HG03439 (cell line): ENCODE data around the gene PRKAR1A.
"Not testable (repeated sequence)": the region's sequence is repeated elsewhere in the genome, so short reads cannot be mapped to it uniquely, and the experiment has no call there.

Experiments used
- ATAC-seq: cut with Tn5 transposase; IDR thresholded peaks from one replicate; pipeline ENCODE4 v1.9.1; 2021; ENCODE audit warnings: mild to moderate bottlenecking, moderate library complexity; ENCODE audit not compliant: unreplicated experiment

The PRKAR1A gene

DNA sequence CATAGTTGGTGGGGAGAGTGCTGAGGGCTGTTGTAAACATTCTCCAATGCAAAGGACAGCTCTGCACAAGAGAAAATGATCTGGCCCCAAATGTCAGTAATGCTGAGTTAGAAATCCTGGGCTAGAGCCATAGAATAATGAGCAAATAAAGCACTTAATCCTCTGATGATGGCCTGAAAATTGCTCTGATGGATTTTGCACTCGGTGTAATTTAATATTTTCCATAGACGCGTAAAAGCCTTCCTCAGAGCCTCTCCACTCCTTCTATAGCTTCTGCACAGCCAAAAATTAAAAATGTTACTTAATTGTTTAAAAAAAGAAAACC, 65.2 kb downstream of the PRKAR1A start:
- ATAC-seq = no peak

DNA sequence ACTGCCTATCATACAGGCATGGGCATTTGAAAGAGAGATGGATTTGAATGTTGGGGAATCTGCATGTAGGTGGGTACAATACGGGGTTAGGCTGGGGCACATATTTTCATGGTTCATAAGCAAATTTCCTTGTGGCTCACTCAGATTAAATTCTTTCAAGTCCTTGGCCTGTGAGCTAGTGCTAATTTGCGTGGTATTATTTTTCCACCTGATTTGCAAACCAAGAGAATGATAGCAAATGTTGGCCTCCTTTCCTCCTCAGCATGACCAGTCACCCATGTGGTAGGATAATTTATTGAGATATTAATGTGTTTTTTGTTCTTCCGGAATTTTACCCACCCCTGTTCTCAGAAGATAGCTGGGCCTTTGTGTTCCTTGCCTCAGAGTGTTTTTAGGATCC, 66.0 kb downstream of the PRKAR1A start:
- ATAC-seq = no peak

DNA sequence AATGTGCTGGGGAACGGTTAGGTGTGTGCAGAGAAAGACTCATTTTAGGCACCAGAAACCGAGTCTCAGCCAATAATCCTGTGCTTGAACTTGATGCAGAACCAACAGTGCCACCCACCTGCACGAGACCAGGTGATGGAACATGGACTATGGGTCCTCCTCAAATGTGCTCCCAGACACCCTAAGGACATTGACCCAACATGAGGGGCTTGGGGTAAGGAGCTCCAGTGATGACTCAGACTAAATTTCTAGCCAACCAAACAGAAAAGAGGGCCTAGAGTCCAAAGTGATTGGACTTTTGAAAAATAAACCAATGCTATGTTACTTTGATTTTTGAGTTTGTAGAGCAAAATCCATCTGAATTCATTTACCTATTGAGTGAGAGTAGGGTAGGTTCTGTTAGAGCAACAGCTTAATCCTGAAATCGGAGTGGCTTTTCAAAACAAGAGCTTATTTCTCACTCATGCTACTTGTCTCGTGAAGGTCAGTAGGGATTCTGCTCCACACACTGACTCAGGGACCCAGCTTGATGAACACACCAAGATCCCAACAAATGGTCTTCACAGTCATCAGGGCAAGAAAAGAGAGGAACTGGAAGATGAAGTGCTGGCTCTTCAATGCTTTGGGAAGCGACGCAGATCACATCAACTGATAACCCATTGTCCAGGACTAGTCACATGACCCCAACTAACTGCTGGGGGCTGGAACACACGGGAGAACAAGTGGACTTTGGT, 67.1 kb downstream of the PRKAR1A start:
- no peak for ATAC-seq

DNA sequence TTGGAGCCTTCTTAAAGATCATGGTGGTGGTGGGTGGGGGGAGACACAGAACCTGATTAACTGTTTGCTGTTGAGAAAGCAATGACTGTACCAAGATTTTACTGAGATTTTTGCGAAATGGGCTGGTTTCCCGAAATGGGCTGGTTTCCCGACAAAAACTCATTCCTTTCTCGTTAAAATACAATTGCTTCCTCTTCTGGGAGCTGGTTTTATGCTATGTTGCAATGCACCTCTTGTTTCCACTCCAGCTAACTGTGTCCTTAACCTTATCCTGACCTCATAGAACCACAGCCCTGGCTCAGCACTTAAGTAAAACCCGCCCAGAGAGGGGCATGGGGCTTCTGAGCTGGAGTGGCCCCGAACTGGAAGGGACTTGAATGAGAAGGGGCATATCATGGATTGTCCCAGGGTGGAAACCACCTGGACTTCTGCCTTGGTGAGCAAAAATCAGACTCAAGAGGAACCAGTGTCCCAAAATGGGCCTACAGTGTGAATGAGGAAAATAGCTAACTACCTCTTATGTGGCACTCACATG, 68.1 kb downstream of the PRKAR1A start:
- no peak for ATAC-seq

DNA sequence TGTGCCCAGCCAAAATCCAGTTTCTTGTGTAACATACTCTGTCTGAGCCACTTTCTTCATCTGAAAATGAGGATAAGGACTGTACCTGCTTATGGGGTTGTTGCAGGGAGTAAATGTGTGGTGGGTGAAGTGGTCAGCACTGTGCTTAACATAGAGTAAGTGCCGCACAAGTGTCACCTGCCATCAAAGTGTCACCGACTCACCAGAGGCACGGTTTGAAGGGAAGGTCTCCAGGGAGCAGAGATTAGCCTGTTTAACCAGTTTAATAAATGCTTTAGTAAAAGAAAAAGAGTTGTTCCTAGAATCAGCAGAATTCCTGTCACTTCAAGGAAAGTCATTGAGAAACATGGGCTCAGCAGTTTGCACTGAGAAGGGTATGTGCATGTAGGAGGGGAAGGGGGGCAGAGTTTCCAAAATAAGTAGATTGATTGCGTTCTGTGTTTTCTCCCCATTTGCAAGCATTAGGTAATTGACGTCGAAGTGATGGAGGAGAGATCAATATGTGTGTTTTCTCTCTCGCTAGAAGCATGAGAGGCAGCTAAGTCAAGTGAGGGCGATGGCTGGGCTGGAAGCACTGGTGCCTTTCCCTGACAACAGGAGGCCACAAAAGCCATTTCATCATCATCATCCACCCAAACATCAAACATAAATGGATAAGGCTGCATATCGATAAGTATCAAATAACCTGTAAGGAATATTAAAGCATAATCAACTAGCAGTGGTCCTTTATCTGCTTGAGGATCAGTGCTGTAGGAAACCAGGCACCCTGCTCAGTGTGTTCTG, 69.8 kb downstream of the PRKAR1A start:
- no peak for ATAC-seq

DNA sequence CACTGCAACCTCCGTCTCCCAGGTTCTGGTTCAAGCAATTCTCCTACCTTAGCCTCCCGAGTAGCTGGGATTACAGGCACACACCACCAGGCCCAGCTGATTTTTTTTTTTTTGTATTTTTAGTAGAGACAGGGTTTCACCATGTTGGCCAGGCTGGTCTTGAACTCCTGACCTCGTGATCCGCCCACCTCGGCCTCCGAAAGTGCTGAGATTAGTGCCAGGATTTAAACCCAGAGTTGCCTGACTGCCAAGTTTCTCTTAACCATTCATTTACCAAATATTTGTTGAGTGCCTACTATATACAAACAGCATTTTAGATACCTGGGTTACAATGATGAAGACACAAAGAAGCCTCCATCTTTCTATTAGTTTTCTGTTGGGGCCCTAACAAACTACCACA, 70.6 kb downstream of the PRKAR1A start:
- ATAC-seq = not testable (repeated sequence)

DNA sequence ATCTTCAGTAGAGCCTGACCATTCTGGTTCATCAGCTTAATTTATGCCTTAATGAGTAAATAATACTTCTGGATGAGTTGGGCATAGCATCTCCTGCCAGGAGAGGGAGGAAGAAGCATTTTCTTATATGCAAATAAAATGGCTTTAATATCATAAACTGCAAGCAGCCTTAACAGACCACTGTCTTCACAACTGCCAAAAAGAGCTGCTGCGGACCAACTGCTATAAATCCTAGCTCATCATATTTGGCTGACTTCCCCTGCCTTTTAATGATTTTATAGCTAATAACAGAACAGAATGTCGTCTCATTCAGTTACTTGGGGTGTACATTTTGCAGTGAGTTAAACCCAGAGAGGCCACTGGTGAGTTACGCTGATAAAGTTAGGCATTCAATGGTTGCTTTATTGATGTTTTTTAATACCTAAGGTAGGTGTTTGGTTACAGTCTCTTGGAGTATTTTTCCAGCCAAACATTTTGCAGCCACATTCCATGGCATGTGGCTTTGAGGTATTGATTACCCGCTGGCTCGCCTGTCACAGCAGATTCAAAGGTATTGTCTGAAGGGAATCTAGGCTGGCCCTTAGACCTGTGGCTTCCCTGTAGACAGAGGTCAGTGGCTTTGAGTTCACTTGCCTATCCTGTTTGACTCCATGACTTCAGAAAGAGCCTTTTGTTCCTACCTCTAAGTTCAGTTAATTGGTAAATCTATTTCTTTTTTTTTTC, 72.5 kb downstream of the PRKAR1A start:
- no peak for ATAC-seq

DNA sequence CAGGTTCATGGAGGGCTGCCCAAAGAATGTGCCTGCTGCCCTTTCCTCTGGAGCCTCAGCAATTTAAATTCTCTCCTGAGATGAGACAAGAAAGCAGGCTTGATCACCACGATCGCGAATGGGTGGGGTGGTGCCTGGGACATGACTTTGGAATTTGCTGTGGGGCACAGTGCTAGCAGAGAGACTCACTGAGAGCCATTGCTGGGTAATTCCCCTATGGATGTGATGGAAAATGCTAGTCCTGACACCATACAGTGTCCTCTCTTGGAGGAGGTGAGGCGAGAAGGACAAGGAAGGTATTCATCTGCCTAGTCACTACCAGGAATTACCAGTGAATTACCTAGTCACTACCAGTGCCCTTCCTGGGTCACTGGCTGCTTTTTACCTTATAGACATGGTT, 73.4 kb downstream of the PRKAR1A start:
- ATAC-seq = no peak

DNA sequence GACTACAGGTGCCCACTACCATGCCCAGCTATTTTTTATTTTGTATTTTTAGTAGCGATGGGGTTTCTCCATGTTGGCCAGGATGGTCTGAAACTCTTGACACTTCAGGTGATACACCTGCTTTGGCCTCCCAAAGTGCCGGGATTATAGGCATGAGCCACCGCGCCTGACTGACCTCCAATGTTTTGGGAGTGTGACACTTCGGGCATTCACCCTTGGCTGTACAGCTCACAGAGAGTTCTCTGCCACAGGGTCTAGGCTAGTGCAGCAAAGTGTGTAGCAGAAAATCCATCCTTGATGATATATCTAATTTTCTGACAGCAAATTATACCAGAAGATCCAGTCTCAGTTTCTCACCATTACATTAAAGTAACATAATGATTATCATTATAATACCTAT, 74.8 kb downstream of the PRKAR1A start:
- no peak for ATAC-seq

DNA sequence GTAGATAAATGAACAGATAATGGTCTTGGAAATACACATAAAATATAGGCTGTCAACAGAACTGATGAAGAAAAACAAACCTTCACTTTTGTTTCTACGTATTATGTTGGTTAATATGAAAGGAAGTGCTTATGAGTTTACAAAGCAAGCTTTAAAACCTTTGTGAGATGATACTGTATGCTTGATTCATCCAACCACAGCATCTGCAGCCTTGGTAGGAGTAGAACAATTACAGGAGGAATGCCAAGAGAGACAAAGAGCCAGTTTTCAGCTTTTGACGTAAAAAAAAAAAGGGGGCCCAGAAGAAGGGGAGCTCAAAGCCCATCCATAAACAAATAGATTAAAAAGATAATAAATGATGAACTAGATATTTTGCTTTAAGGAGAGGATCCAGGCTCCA, 75.6 kb downstream of the PRKAR1A start:
- ATAC-seq = no peak

DNA sequence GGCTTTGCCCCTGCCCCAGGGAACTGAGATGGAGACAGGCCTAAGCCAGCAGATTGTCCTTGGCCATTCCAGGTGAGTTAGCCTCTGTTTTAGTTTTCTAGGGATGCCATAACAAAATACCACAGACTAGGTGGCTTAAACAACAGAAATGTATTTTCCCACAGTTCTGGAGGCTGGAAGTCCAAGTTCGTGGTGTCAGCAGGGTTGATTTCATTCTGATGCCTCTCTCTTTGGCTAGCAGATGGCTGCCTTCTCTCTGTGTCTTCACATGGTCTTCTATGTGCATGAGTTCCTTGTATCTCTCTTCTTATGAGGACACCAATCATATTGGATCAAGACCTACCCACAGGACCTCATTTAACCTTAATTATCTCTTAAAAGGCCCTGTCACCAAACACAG, 76.1 kb downstream of the PRKAR1A start:
- ATAC-seq = no peak

DNA sequence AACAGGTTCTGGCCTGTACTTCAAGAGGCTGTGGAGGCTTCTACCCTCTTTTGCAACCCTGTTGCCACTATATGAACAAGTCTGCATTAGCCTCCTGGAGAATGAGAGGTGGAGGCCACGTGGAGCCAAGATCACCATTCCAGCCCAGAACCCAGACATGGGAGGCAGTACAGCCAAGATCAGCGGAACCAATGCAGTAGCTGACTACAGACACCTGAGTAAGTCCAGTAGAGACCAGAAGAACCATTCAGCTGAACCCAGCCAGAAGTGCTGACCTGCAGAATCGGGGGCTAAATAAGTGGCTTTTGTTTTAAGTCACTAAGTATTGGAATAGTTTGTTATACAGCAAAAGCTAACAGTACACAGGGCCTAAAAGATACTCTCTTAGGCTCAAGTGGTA, 76.9 kb downstream of the PRKAR1A start:
- ATAC-seq = no peak

DNA sequence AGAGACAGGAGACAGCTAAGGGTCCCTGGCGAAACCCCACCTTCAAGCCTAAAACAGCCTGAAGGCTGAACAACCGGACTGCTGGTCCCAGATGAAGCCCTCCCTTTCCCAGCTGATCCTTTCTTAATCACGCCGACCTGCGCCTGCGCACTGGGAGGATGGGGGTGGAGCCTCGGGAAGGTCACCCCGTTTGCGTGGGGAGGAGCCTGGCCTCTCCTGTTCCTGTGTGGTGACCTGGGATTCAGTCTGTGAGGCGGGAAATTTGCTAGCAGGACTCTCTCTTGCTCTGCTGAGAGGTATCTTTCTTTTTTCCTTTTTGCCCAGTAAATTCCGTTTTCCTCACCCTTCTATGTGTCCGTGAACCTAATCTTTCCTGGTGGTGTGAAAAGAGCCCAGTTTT, 79.4 kb downstream of the PRKAR1A start:
- no peak for ATAC-seq

DNA sequence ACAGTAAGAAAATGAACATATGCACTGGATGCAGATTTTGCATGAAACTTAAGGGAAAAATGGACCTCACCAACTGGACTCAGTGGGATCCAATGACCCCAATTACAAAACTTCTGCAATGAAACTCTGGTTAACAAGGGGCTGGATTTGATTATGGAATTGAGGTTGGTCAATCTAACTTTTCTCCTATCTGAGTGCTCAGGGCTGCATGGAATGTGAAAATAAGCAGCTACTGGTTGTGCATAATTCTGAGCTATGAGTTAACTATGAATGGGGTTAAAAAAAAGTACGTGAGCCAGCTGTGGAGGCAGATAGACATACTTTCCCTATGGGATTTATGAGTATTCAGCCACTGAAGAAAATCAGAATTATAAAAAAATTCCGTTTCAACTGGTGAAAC, 79.8 kb downstream of the PRKAR1A start:
- no peak for ATAC-seq

DNA sequence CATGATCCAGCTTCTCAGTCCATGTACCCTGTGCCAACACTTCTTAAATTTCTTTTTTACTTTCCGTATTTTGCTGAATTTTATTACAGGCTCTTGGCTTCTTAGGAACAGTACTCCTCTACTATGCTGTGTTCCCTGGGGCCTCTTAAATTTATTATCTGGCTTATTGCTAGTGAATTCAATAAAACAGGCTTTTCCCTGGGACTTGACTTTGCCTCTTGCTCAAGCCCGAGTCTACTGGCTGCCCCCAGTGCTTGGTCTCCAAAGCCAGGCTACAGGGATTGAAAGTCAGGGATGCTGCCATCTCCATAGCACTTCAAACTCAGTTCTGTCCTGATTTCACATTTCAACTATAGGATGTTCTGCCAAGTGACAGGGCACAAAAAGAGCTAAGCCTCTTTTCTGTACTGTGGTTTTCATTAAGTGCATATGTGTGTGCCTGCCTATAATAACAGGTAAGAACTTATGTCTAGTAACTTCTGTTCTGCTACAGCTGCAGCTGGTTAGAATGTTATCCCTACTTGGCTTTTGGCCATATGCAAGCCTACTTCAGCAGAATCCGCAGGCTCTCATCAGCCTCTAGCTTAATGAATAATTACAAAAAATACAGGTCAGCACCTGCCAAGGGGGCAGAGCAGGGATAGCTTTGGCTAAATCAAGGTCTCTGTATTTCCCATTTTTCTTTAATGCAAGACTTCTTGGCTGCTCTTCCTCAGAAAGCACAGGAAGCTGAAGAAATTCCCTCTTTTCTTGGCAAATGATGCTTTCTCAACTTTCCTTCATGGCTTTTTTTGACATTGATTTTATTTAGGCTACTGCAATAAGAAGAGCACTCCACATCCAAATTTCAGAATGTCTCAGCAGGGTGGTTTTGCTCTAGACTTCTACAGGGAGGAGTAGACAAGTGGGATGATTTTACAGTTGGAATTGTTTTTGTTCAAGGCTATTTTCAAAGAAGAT, 80.7 kb downstream of the PRKAR1A start:
- no peak for ATAC-seq

DNA sequence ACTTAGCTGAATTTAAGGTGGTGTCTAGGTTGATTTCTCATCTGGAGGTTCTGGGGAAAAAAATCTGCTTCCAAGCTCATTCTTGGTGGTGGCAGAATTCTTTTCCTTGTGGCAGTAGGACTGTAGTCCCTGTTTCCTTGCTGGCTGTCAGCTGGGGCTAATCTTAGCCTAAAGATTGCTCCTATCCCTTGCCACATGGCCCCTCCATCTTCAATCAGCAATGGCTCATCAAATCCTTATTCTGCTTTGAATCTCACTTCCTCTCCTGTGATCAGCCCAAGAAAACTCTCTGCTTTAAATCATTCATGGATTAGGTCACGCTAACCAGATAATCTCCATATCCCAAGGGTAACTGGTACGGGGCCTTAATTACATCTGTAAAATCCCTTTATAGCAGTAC, 82.3 kb downstream of the PRKAR1A start:
- ATAC-seq = no peak

DNA sequence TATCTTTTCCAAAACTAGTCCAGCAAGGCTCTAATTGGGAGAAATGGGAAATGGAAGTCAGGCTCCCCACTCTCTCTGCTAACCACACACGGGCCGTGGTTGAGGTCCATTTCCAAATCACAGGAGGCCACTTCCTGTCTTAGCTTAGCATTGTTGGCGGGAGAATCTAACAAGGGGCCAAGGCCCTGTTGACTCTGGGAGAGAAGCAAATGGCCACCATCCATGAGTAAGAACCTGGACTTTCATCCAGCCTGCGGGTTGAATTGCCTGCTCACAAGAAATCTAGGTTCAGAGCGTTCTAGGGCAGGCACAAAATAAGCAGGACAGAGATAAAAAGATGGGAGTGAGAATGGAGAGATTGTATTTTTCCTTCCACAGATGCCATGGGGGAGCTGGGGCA, 83.3 kb downstream of the PRKAR1A start:
- ATAC-seq = no peak

DNA sequence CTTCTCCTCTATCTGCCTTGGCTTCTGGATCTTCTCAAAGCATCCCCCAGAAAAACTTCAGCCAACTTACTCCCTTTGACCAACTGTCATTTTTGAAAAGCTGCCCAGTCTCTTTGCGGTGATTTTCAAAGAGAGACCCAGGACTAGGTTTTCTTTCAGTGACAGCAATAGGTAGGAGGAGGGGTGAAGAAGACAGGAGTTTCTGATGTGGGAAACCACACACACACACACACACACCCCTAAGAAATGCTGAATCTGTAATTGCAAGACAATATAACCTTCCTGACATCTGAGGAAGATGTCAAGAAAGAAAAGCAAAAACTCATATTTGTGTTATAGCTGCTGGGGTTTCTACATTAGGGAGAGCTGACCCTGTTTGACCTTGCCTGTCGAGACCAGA, 83.8 kb downstream of the PRKAR1A start:
- no peak for ATAC-seq

DNA sequence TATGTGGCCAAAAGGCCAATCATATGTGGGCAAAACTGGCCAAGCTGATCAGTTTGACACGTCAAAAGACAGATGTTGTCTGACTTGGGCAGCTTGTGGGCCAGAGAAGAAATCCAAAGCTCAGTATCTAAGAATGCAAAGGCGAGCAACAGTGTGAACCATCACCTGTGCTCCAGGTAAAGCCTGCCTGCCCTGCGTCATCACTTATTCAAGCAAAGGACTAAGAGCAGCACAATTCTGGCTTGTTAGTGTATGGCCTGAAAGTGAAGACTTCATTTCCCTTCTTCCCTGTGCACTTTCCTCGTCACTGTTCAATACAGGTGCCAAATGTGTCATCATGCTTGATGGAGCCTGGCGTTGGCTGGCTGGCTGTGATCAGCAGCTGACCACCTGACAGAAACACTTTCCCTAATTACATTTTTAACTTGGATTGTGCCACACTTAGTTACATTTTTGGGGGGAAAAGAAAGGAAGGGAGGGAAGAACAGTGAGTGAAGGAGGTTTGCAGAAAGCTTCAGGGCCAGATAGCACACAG, 84.2 kb downstream of the PRKAR1A start:
- no peak for ATAC-seq

DNA sequence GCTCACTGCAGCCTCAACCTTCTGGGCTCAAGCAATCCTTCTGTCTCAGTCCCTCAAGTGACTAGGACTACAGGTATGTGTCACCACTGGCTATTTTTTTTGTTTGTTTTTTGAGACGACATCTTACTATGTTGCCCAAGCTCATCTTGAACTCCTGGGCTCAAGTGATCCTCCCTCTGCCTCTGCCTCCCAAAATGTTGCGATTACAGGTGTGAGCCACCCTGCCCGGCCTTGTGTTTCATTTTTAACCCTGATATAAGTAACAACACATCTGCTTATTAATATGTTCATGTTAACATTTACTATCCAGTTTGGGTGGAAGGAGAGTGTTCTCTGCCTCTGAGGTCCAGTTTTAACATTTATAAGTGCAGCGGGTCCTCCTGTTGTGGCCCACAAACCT, 85.8 kb downstream of the PRKAR1A start:
- no peak for ATAC-seq
